Stimulated activated CD4-positive, alpha-beta T cell treated with anti-CD3 and anti-CD28 coated beads, Interleukin-1b, Interleukin-23, amount 100 ng/mL, for 48 hours (primary cell): ENCODE measurements around the gene HLTF.
A peak's percentile ranks its signal among the peaks of the same experiment; 100 is the strongest.
"Not testable (repeated sequence)": the region's sequence is repeated elsewhere in the genome, so short reads cannot be mapped to it uniquely, and the experiment has no call there.

Experiments used
- DNase-seq: peaks from one replicate; pipeline ENCODE4 v3.0.0-alpha.2; 2020

Gene HLTF

GRCh38 chr3:149086232-149086988 is at the start of gene HLTF:
Gene HLTF (minus strand): TSS chr3:149086533. CDS start chr3:149086336, 197 bp downstream.
- peak; percentile 91 for DNase-seq

GRCh38 chr3:149134575-149134974 is 48.2 kb upstream of the HLTF start:
- no peak for DNase-seq

GRCh38 chr3:149131589-149131988 is 45.3 kb upstream of the HLTF start:
- no peak for DNase-seq

GRCh38 chr3:149129326-149130205 is 43.2 kb upstream of the HLTF start, which contains the start of gene HPS3:
Gene HPS3 (plus strand): TSS chr3:149129638. CDS start chr3:149129724, 86 bp downstream.
- peak; percentile 77 for DNase-seq

- DNase-seq, result no peak
These were observed 42.5 kb upstream of the HLTF start for GRCh38 chr3:149128821-149129220.

GRCh38 chr3:149122721-149123578 is 36.6 kb upstream of the HLTF start:
- no peak for DNase-seq

- no peak for DNase-seq
These were observed 34.0 kb upstream of the HLTF start for GRCh38 chr3:149120051-149120972.

- DNase-seq, result no peak
These were observed 33.1 kb upstream of the HLTF start for GRCh38 chr3:149119466-149119865.

GRCh38 chr3:149118724-149119123 is 32.4 kb upstream of the HLTF start:
- DNase-seq, result no peak

- no peak for DNase-seq
These were observed 28.8 kb upstream of the HLTF start for GRCh38 chr3:149115114-149115513.

- no peak for DNase-seq
These were observed 28.1 kb upstream of the HLTF start for GRCh38 chr3:149114458-149114857.

GRCh38 chr3:149104484-149104883 is 18.2 kb upstream of the HLTF start:
- no peak for DNase-seq

GRCh38 chr3:149101641-149102040 is 15.3 kb upstream of the HLTF start:
- DNase-seq, result no peak

GRCh38 chr3:149101154-149101553 is 14.8 kb upstream of the HLTF start:
- no peak for DNase-seq

GRCh38 chr3:149097987-149098386 is 11.7 kb upstream of the HLTF start:
- not testable (repeated sequence) for DNase-seq

GRCh38 chr3:149095487-149095886 is 9.2 kb upstream of the HLTF start:
- no peak for DNase-seq

GRCh38 chr3:149091983-149092382 is 5.7 kb upstream of the HLTF start:
- DNase-seq, result no peak

GRCh38 chr3:149090907-149091306 is 4.6 kb upstream of the HLTF start:
- no peak for DNase-seq

GRCh38 chr3:149090461-149090860 is 4.1 kb upstream of the HLTF start:
- no peak for DNase-seq

GRCh38 chr3:149089395-149089794 is 3.1 kb upstream of the HLTF start:
- no peak for DNase-seq

GRCh38 chr3:149087208-149087607 is 875 bp upstream of the HLTF start:
- DNase-seq, result no peak

- peak; percentile 6 for DNase-seq
These were observed 503 bp downstream of the HLTF start for GRCh38 chr3:149085828-149086231.
